NCI-H82 treated with DMSO at 0.1 percent for 48 hours (cell line): ENCODE results near the gene PSMD13.

Experiments
- DNase-seq: peaks from one replicate; lab custom pipeline; 2025; ENCODE audit not compliant: unreplicated experiment; lab: John Stamatoyannopoulos, UW

Gene PSMD13

GRCh38 chr11:270451-271318 lies 33.9 kb downstream of the PSMD13 start:
- DNase-seq, result no peak

GRCh38 chr11:271319-271715 lies 34.5 kb downstream of the PSMD13 start:
- DNase-seq, result no peak

- DNase-seq, result no peak
Measured at GRCh38 chr11:272195-272930, 35.6 kb downstream of the PSMD13 start.

GRCh38 chr11:272931-273198 lies 36.1 kb downstream of the PSMD13 start:
- no peak for DNase-seq

GRCh38 chr11:276219-276618 lies 39.4 kb downstream of the PSMD13 start:
- no peak for DNase-seq

- DNase-seq, result no peak
Measured at GRCh38 chr11:278001-278951, 41.5 kb downstream of the PSMD13 start, which contains the start of gene NLRP6. NLRP6 (plus strand) TSS chr11:278407; CDS start chr11:278570, 163 bp downstream.

- no peak for DNase-seq
Measured at GRCh38 chr11:279040-279965, 42.5 kb downstream of the PSMD13 start.

- DNase-seq, result no peak
Measured at GRCh38 chr11:279966-280705, 43.4 kb downstream of the PSMD13 start.

GRCh38 chr11:280706-281485 lies 44.1 kb downstream of the PSMD13 start:
- no peak for DNase-seq

- DNase-seq, result no peak
Measured at GRCh38 chr11:281486-282161, 44.8 kb downstream of the PSMD13 start.

GRCh38 chr11:282171-282570 lies 45.4 kb downstream of the PSMD13 start:
- no peak for DNase-seq

GRCh38 chr11:282630-283360 lies 46.0 kb downstream of the PSMD13 start:
- DNase-seq, result no peak

- DNase-seq, result no peak
Measured at GRCh38 chr11:283405-284104, 46.8 kb downstream of the PSMD13 start.

- DNase-seq, result no peak
Measured at GRCh38 chr11:284105-285020, 47.6 kb downstream of the PSMD13 start.

GRCh38 chr11:285021-285893 lies 48.5 kb downstream of the PSMD13 start:
- no peak for DNase-seq
